HepG2 (cell line): ENCODE measurements around the gene TDRD1. TPM values are rescaled to one million over a fixed set of nuclear protein-coding genes. Genes with fewer than 3 reads are reported as not detected.

Experiments
- ATAC-seq: fragments of 200-7000 bp; cut with Tn5 transposase; 3 replicates; pipeline ENCODE4 v1.9.1; 2020; ENCODE audit warnings: mild to moderate bottlenecking, moderate library complexity
- BruUV-seq: library from RNA; stranded (reverse); fragments of 400-500 nt; replicated peaks from 2 replicates; lab custom pipeline; 2021; lab: Mats Ljungman, UMichigan
- CTCF ChIA-PET: fragments of 300-600 bp; formaldehyde crosslinking; extraction: SDS; loops from one replicate; lab custom pipeline; 2021; ENCODE audit warnings: low total read pairs, inconsistent platforms, low intra/inter-chr PET ratio; lab: Yijun Ruan, JAX
- POLR2A ChIA-PET: fragments of 350-600 bp; sonication (Branson Sonifier 250); formaldehyde crosslinking; loops from one replicate; lab custom pipeline; 2020; ENCODE audit warnings: antibody characterized with exemption, inconsistent platforms; lab: Yijun Ruan, JAX
- DNase-seq: peaks from one replicate; pipeline ENCODE4 v3.0.0-alpha.2; 2015; ENCODE audit warnings: low spot score
- FAIRE-seq: peaks from 3 replicates; lab custom pipeline; 2011; peaks lifted over from hg19 to GRCh38; lab: Jason Lieb, UNC
- H2AFZ ChIP-seq: one replicate; pipeline ENCODE4 v1.6.1; 2011; ENCODE audit warnings: low read length, inconsistent platforms
- H3K27ac ChIP-seq: fragments of 300-600 bp; 3 replicates; pipeline ENCODE4 v1.8.0; 2011; ENCODE audit warnings: mixed run types, mild to moderate bottlenecking, mixed read lengths, low read length, inconsistent platforms; ENCODE audit not compliant: insufficient read depth; ENCODE audit errors: extremely low read length
- H3K27me3 ChIP-seq, 2 experiments: fragments of 200-600 bp in 1 of 2; 2 replicates in 1 of 2; 3 replicates in 1 of 2; pipeline versions ENCODE4 v1.6.0 to v1.8.0; 2011; ENCODE audit warnings: low read length in 2 of 2, mild to moderate bottlenecking in 2 of 2, moderate library complexity in 2 of 2, inconsistent platforms in 1 of 2; ENCODE audit not compliant: insufficient read depth in 2 of 2, control insufficient read depth in 1 of 2
- H3K36me3 ChIP-seq, 2 experiments: fragments of 200-600 bp in 1 of 2; replicated peaks in 1 of 2; 2 replicates in 1 of 2; 3 replicates in 1 of 2; pipeline versions ENCODE4 v1.5.1 to v1.8.0; 2011; ENCODE audit warnings: low read length in 2 of 2, inconsistent platforms in 1 of 2; ENCODE audit not compliant: insufficient read depth in 2 of 2, control insufficient read depth in 1 of 2
- H3K4me1 ChIP-seq: 2 replicates; pipeline ENCODE4 v1.5.1; 2012; ENCODE audit warnings: low read length, inconsistent platforms; ENCODE audit not compliant: insufficient read depth
- H3K4me2 ChIP-seq: 2 replicates; pipeline ENCODE4 v1.6.0; 2011; ENCODE audit warnings: low read depth, low read length, inconsistent platforms
- H3K4me3 ChIP-seq, 3 experiments: fragments of 200-600 bp in 1 of 3; sonication (generic), shearing (Covaris generic) in 1 of 3; replicated peaks in 1 of 3; 2 replicates each; pipeline ENCODE4 v1.5.1; 2011 to 2016; ENCODE audit warnings: low read length in 3 of 3, inconsistent platforms in 2 of 3, low read depth in 2 of 3, mild to moderate bottlenecking in 2 of 3, control low read depth in 1 of 3, mixed read lengths in 1 of 3; ENCODE audit not compliant: insufficient read depth in 1 of 3
- H3K79me2 ChIP-seq: one replicate; pipeline ENCODE4 v1.6.1; 2011; ENCODE audit warnings: low read length, inconsistent platforms; ENCODE audit not compliant: insufficient read depth
- H3K9ac ChIP-seq: 2 replicates; pipeline ENCODE4 v1.6.0; 2011; ENCODE audit warnings: mild to moderate bottlenecking, low read depth, low read length, inconsistent platforms; ENCODE audit not compliant: insufficient read depth
- H3K9me3 ChIP-seq: 2 replicates; pipeline ENCODE4 v1.5.1; 2012; ENCODE audit warnings: mild to moderate bottlenecking, low read length
- H4K20me1 ChIP-seq: 2 replicates; pipeline ENCODE4 v1.6.0; 2011; ENCODE audit warnings: inconsistent platforms, mild to moderate bottlenecking, low read length, moderate library complexity; ENCODE audit not compliant: insufficient read depth
- ATF7 ChIP-seq, 2 experiments: fragments of 450-650 bp in 1 of 2; sonication (generic) in 1 of 2; formaldehyde crosslinking in 1 of 2; IDR thresholded peaks; 2 replicates each; pipeline versions ENCODE4 v1.4.0 to v1.6.1; 2016 to 2020; ENCODE audit warnings: antibody characterized with exemption in 1 of 2, mild to moderate bottlenecking in 1 of 2, missing genetic modification reagents in 1 of 2
- CCDC6 ChIP-seq: sonication (generic); formaldehyde crosslinking; IDR thresholded peaks from 2 replicates; pipeline ENCODE4 v1.8.1; 2022; ENCODE audit warnings: mild to moderate bottlenecking, missing genetic modification reagents, moderate library complexity
- CHCHD3 ChIP-seq: sonication (generic); formaldehyde crosslinking; IDR thresholded peaks from 2 replicates; pipeline ENCODE4 v1.8.0; 2022; ENCODE audit warnings: mild to moderate bottlenecking, missing genetic modification reagents, moderate library complexity
- ELF3 ChIP-seq: IDR thresholded peaks from 2 replicates; pipeline ENCODE4 v1.6.1; 2016; ENCODE audit warnings: missing genetic modification reagents, missing compliant biosample characterization
- KLF9 ChIP-seq: IDR thresholded peaks from 2 replicates; pipeline ENCODE4 v1.6.1; 2016; ENCODE audit warnings: low read depth
- ONECUT2 ChIP-seq: sonication (generic); formaldehyde crosslinking; IDR thresholded peaks from 2 replicates; pipeline ENCODE4 v1.4.0; 2020; ENCODE audit warnings: missing genetic modification reagents
- RAD21 ChIP-seq: fragments of 450-650 bp; formaldehyde crosslinking; IDR thresholded peaks from 2 replicates; pipeline ENCODE4 v1.5.0; 2020; ENCODE audit warnings: mild to moderate bottlenecking
- XRCC5 ChIP-seq: fragments of 200-400 bp; formaldehyde crosslinking; optimal IDR thresholded peaks from 2 replicates; pipeline ENCODE3; 2017; ENCODE audit warnings: mild to moderate bottlenecking, low read length
- ZNF557 ChIP-seq: sonication (generic); formaldehyde crosslinking; IDR thresholded peaks from 2 replicates; pipeline ENCODE4 v1.4.0; 2020; ENCODE audit warnings: missing genetic modification reagents
- ZNF564 ChIP-seq: sonication (generic); formaldehyde crosslinking; IDR thresholded peaks from 2 replicates; pipeline ENCODE4 v1.8.1; 2023; ENCODE audit warnings: mild to moderate bottlenecking, missing genetic modification reagents
- ZNF670 ChIP-seq: sonication (generic); formaldehyde crosslinking; IDR thresholded peaks from 2 replicates; pipeline ENCODE4 v1.8.0; 2022; ENCODE audit warnings: mild to moderate bottlenecking, missing genetic modification reagents, borderline replicate concordance
- ZNF747 ChIP-seq: sonication (generic); formaldehyde crosslinking; IDR thresholded peaks from 2 replicates; pipeline ENCODE4 v1.8.1; 2023; ENCODE audit warnings: missing genetic modification reagents, mild to moderate bottlenecking, borderline replicate concordance
- ZNF773 ChIP-seq: sonication (generic); formaldehyde crosslinking; IDR thresholded peaks from 2 replicates; pipeline ENCODE4 v1.4.0; 2020; ENCODE audit warnings: missing genetic modification reagents, borderline replicate concordance
- WGBS: methylation state at CpG from one replicate; pipeline ENCODE4 v1.1.6; 2017; ENCODE audit warnings: low lambda C conversion rate; 5-methylcytosine and 5-hydroxymethylcytosine counted together
- in situ Hi-C: cut with HindIII; loops from 2 replicates; pipeline ENCODE4 v1.10.0; 2017; ENCODE audit warnings: low pct_unique_long_range_greater_than_20kb; ENCODE audit not compliant: extremely low pct_ligation_motif_present
- intact Hi-C: fragments of 100-400 bp; cut with micrococcal nuclease; formaldehyde crosslinking; loops from one replicate; pipeline ENCODE4 v1.10.0; 2022; ENCODE audit not compliant: unreplicated experiment
- polyA plus RNA-seq, 8 experiments: library from polyadenylated mRNA; depleted of rRNA in 3 of 8; stranded (reverse) in 7 of 8; unstranded in 1 of 8; fragments of >200 nt; fragmentation: Illumina TruSeq in 4 of 8; extraction: Trizol in 4 of 8; gene quantifications; 2 replicates each; pipeline versions ENCODE4 v1.2.1 to v1.2.3, GENCODE V29; 2011 to 2016; ENCODE audit warnings: low read depth in 4 of 8, missing spikeins in 1 of 8, mixed read lengths in 1 of 8; ENCODE audit not compliant: insufficient read depth in 1 of 8
- total RNA-seq, 5 experiments: library from RNA; depleted of rRNA; stranded (reverse); fragments of >200 nt; fragmentation: Illumina TruSeq; extraction: Trizol; gene quantifications; 2 replicates each; pipeline ENCODE4 v1.2.3, GENCODE V29; 2016; ENCODE audit warnings: low read depth in 1 of 5
- TF ChIP-seq, protein P1 (sequence below): sonication (generic); formaldehyde crosslinking; IDR thresholded peaks from 2 replicates; pipeline ENCODE4 v1.4.0; 2020; ENCODE audit warnings: missing genetic modification reagents
- TF ChIP-seq, protein P2 (sequence below): IDR thresholded peaks from 2 replicates; pipeline ENCODE4 v1.6.1; 2012; ENCODE audit warnings: low read depth, low read length, improper control_type of control experiment

TDRD1 gene
- total and polyA plus RNA-seq, 2 of the 13 experiments (the other 11 are each of a cell fraction or from before 2014, with no cell fraction given) = not detected

DNA sequence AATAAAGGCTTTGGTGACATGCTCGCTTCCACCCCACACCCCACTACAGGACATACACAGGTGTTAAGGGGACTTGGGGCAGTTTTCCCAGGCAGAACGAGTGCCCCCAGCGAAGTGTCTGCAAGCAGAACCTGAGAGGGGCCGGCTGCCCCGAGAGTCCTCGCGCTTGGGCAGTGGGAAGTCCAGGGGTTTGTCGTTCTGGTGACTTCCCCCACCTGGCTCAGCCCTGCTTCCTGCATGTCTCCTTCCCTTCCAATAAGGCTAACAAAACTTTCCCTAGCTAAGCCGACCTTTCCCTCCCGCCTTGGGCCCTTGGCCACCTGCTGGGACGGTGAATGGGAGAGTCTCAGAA lies 60.8 kb downstream of the TDRD1 start:
- H2AFZ ChIP-seq = no peak overlapping the region
- in situ Hi-C loops (no loop called here), intact Hi-C loops (no loop called here)
- TF ChIP-seq ELF3 (CRISPR knock-in tag) = no peak
- TF ChIP-seq, protein P1, sequence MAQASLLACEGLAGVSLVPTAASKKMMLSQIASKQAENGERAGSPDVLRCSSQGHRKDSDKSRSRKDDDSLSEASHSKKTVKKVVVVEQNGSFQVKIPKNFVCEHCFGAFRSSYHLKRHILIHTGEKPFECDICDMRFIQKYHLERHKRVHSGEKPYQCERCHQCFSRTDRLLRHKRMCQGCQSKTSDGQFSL (CRISPR knock-in tag) = no peak
- TF ChIP-seq, protein P2, sequence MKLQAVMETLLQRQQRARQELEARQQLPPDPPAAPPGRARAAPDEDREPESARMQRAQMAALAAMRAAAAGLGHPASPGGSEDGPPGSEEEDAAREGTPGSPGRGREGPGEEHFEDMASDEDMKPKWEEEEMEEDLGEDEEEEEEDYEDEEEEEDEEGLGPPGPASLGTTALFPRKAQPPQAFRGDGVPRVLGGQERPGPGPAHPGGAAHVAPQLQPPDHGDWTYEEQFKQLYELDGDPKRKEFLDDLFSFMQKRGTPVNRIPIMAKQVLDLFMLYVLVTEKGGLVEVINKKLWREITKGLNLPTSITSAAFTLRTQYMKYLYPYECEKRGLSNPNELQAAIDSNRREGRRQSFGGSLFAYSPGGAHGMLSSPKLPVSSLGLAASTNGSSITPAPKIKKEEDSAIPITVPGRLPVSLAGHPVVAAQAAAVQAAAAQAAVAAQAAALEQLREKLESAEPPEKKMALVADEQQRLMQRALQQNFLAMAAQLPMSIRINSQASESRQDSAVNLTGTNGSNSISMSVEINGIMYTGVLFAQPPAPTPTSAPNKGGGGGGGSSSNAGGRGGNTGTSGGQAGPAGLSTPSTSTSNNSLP = no peak
- TF ChIP-seq ATF7 (IDR thresholded peaks at IDR 0.05) = no peak
- TF ChIP-seq ATF7 (CRISPR knock-in tag; IDR thresholded peaks at IDR 0.05) = no peak
- no peak for TF ChIP-seq ZNF747 (CRISPR knock-in tag)
- no peak for TF ChIP-seq ZNF670 (CRISPR knock-in tag)
- TF ChIP-seq ZNF564 (CRISPR knock-in tag) = no peak
- TF ChIP-seq CHCHD3 (CRISPR knock-in tag) = no peak
- TF ChIP-seq CCDC6 (CRISPR knock-in tag) = no peak
- no peak for TF ChIP-seq ZNF773 (CRISPR knock-in tag)
- TF ChIP-seq ZNF557 (CRISPR knock-in tag) = no peak
- no peak for TF ChIP-seq XRCC5
- no peak for TF ChIP-seq RAD21 (CRISPR knock-in tag)
- TF ChIP-seq ONECUT2 (CRISPR knock-in tag) = no peak
- no peak for TF ChIP-seq KLF9 (CRISPR knock-in tag)
- ATAC-seq (no peak; the same call in 1 of the 3 replicates), FAIRE-seq (no peak), DNase-seq (no peak)
- no peaks in the 10 kb centered on the region for H3K36me3 ChIP-seq
- peaks cover 10 to 67% of the 10 kb centered on the region in 2 experiments; a peak in 4 of 5 replicates for H3K27me3 ChIP-seq
- WGBS = 10% methylated on average over 9 of the region's 11 CpGs
- POLR2A ChIA-PET = no interaction called here
- CTCF ChIA-PET = no interaction called here
- H3K79me2 ChIP-seq = no peaks in the 10 kb centered on the region
- H3K4me3 ChIP-seq = no peak overlapping the region
- BruUV-seq = no TSS peak
- H3K27ac ChIP-seq = no peak overlapping the region
- H3K4me2 ChIP-seq = no peak overlapping the region
- no peak overlapping the region for H3K9ac ChIP-seq
- H3K4me1 ChIP-seq = 0 out of 2 replicates have a peak, but pooled peaks cover 5% of the 10 kb centered on the region
- no peaks in the 10 kb centered on the region for H4K20me1 ChIP-seq
- H3K9me3 ChIP-seq = no peaks in the 10 kb centered on the region
